Heart left ventricle (tissue), 16 donors: ENCODE results near the gene SSH2. TPM values are rescaled to one million over a fixed set of nuclear protein-coding genes. Genes with fewer than 3 reads are reported as not detected.

Experiments
- ATAC-seq, 4 donors: fragments of 200-7000 bp; cut with Tn5 transposase; one replicate each; pipeline ENCODE4 v1.9.1; 2020 to 2022; ENCODE audit warnings: moderate library complexity in 4 of 4, mild to moderate bottlenecking in 3 of 4, moderate number of reproducible peaks in 1 of 4
- DNase-seq, 5 donors: peaks; one replicate each; pipeline ENCODE4 v3.0.0-alpha.2; 2020
- H3K27ac ChIP-seq, 12 donors: fragments of 200-600 bp; sonication (generic) in 4 of 12; one replicate each; pipeline versions ENCODE4 v1.5.0 to v1.8.0; 2016 to 2022; ENCODE audit warnings: mild to moderate bottlenecking in 2 of 12
- H3K27me3 ChIP-seq, 9 donors: fragments of 200-600 bp; sonication (generic) in 2 of 9; one replicate each; pipeline versions ENCODE4 v1.5.1 to v1.8.0; 2016 to 2022; ENCODE audit warnings: mild to moderate bottlenecking in 3 of 9
- H3K36me3 ChIP-seq, 9 donors: fragments of 200-600 bp; sonication (generic) in 2 of 9; one replicate each; pipeline versions ENCODE4 v1.5.0 to v1.8.0; 2018 to 2022; ENCODE audit warnings: mild to moderate bottlenecking in 2 of 9
- H3K4me1 ChIP-seq, 12 donors: fragments of 200-600 bp; sonication (generic) in 4 of 12; one replicate each; pipeline versions ENCODE4 v1.5.0 to v1.8.0; 2016 to 2022; ENCODE audit warnings: mild to moderate bottlenecking in 3 of 12
- H3K4me3 ChIP-seq, 12 donors: fragments of 200-600 bp; sonication (generic) in 4 of 12; one replicate each; pipeline versions ENCODE4 v1.5.0 to v1.8.0; 2017 to 2022; ENCODE audit warnings: mild to moderate bottlenecking in 9 of 12, moderate library complexity in 4 of 12
- H3K9me3 ChIP-seq, 12 donors: fragments of 200-600 bp; sonication (generic) in 4 of 12; one replicate each; pipeline versions ENCODE4 v1.5.0 to v1.8.0; 2016 to 2022; ENCODE audit warnings: mild to moderate bottlenecking in 1 of 12
- CTCF ChIP-seq, 12 donors: fragments of 200-600 bp; sonication (generic) in 4 of 12; IDR thresholded peaks; one replicate each; pipeline versions ENCODE4 v1.5.0 to v1.8.0; 2018 to 2022; ENCODE audit warnings: antibody characterized with exemption in 12 of 12, mild to moderate bottlenecking in 5 of 12
- POLR2A ChIP-seq, 2 donors: fragments of 450-650 bp; IDR thresholded peaks; one replicate each; pipeline ENCODE4 v1.6.1; 2017; ENCODE audit warnings: antibody characterized with exemption in 2 of 2, mild to moderate bottlenecking in 2 of 2, moderate library complexity in 2 of 2
- WGBS, 4 donors: extraction: QIAGEN DNeasy Blood & Tissue Kit in 2 of 4; methylation state at CpG; one replicate each; pipeline versions ENCODE4 v1.1.5 to v1.1.7; 2013 to 2018; 5-methylcytosine and 5-hydroxymethylcytosine counted together
- intact Hi-C, 10 donors: fragments of 100-400 bp; cut with DNase I; formaldehyde crosslinking; loops; one replicate each; pipeline versions ENCODE4 v1.11.1 to v1.14.2; 2022
- polyA plus RNA-seq, 2 donors: library from polyadenylated mRNA; stranded (reverse); fragments of 200-250 nt; gene quantifications; one replicate each; pipeline ENCODE4 v1.2.3, GENCODE V29; 2013
- total RNA-seq, 9 donors: library from RNA; depleted of rRNA in 2 of 9; stranded (reverse); fragments of >200 nt in 2 of 9; fragmentation: NEBNext Ultra II Directional in 3 of 9; extraction: Animal tissue kit (Norgen Biotek cat#: 25700) in 3 of 9; gene quantifications; one replicate each; pipeline versions ENCODE4 v1.1.0 to v1.2.4, GENCODE V29; 2016 to 2023
- donor health status: ischemic (EF 13 %, LVEDD 7.1; RV severe dilation, severe dysfunction).
- donor health status: healthy with polysubstance abuse.
- donor health status: DM: no; HTN: yes; CAD: no.
- donor health status: DM: no; HTN: no; CAD: no.
- donor health status: ischemic (EF 25% LVEDD 6.9; RV normal size, moderate dysfunction).
- donor health status: ischemic (EF 25% LVEDD 5.7; RV mildly dilated, moderate dysfunction).
- donor health status: healthy.
- donor health status: DM: yes; HTN: yes; CAD: no.
- donor health status: ischemic (EF 35%, LVEDD 5.7; RV mildly dilated, moderate dysfunction).
- donor health status: nonischemic (EF 11% LVEDD 7.7; RV severe dilation, severe dysfunction).
- donor health status: DM: yes; HTN: yes; CAD: no.
- donor health status: PGD.
- donor health status: ischemic (EF 29% LVEDD 5.4; RV normal size, mild dysfunction).
- donor health status: nonischemic (EF 23%, LVEDD 6.1; RV moderate dilation, normal function).

Gene SSH2
- total and polyA plus RNA-seq, 11 donors, result 20.8 to 46.7 (median 36.6) TPM

GRCh38 chr17:29618272-29619065 is 311.6 kb downstream of the SSH2 start:
- no peak for ATAC-seq
- H3K4me3 ChIP-seq, result peak overlapping the region in 9 of 12 donors; percentile 27 to 61 (median 43)
- WGBS, 4 donors, result 45 to 65% (median 47%) methylated on average over 15 to 22 of the region's 22 CpGs

GRCh38 chr17:29617481-29618271 is 312.4 kb downstream of the SSH2 start:
- Histone ChIP-seq H3K4me1 (peaks cover 6 to 93% (median 72%) of the 10 kb centered on the region in 12 donors), H3K9me3 (no peaks in the 10 kb centered on the region), H3K27me3 (no peaks in the 10 kb centered on the region), H3K27ac (peak overlapping the region in 8 of 12 donors; percentile 23 to 90 (median 44)), H3K36me3 (peaks cover 0 to 10% (median 0%) of the 10 kb centered on the region in 9 donors), H3K4me3 (peak overlapping the region in 11 of 12 donors; percentile 4 to 61 (median 39))
- DNase-seq (peak; percentile 73 to 93 (median 81)), ATAC-seq (peak in 3 of 4 donors; percentile 1 to 18 (median 5))
- 20 to 52% (median 26%) methylated on average over 18 to 68 of the region's 68 CpGs for WGBS, 4 donors
- intact Hi-C loops, result loop anchor here in 1 of 10 donors (5.0 kb wide), 2 partner anchors 35 to 160 kb away; no protein-coding TSS in a partner anchor
- TF ChIP-seq CTCF (IDR thresholded peaks at IDR 0.05) (peak; percentile 38 to 73 (median 64)), POLR2A (IDR thresholded peaks at IDR 0.05) (no peak)

More at GRCh38 chr17:29618272-29619065, 311.6 kb downstream of the SSH2 start:
- intact Hi-C loops, result loop anchor here in 1 of 10 donors (5.0 kb wide), 2 partner anchors 36 to 159 kb away; no protein-coding TSS in a partner anchor
- no peaks in the 10 kb centered on the region for H3K27me3 ChIP-seq
- peak in 1 of 5 donors; percentile 38 for DNase-seq
- H3K9me3 ChIP-seq, result no peaks in the 10 kb centered on the region
- peaks cover 6 to 91% (median 72%) of the 10 kb centered on the region in 12 donors for H3K4me1 ChIP-seq
- H3K27ac ChIP-seq, result peak overlapping the region in 10 of 12 donors; percentile 29 to 98 (median 72)
- peaks cover 0 to 10% (median 0%) of the 10 kb centered on the region in 9 donors for H3K36me3 ChIP-seq
- peak in 4 of 12 donors; percentile 3 to 16 (median 6) for TF ChIP-seq CTCF (IDR thresholded peaks at IDR 0.05)
- TF ChIP-seq POLR2A (IDR thresholded peaks at IDR 0.05), result no peak

DNA sequence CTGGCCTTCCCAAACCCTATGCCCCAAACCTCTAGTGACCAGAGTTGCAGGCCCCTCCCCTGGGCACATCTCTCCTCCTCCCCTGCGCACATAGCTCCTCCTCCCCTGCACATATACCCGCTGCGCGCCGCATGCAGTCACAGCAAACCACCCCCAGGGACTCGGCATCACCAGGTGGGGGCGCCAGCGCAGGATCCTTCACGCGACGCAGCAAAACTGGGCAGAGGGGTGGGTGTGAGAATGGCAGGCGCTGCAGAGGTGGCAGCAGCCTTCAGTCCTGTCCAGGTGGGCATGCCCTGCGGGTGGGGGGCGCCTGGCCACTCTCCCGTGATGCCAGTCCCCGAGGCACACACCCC is 312.9 kb downstream of the SSH2 start:
- ATAC-seq, result no peak
- intact Hi-C loops, result loop anchor here in 1 of 10 donors (5.0 kb wide), 2 partner anchors 35 to 160 kb away; no protein-coding TSS in a partner anchor
- H3K27me3 ChIP-seq, result no peaks in the 10 kb centered on the region
- TF ChIP-seq POLR2A (IDR thresholded peaks at IDR 0.05) (no peak), CTCF (IDR thresholded peaks at IDR 0.05) (peak in 10 of 12 donors; percentile 17 to 56 (median 38))
- peaks cover 6 to 93% (median 72%) of the 10 kb centered on the region in 12 donors for H3K4me1 ChIP-seq
- H3K9me3 ChIP-seq, result no peaks in the 10 kb centered on the region
- H3K4me3 ChIP-seq, result peak overlapping the region in 9 of 12 donors; percentile 27 to 61 (median 43)
- H3K36me3 ChIP-seq, result peaks cover 0 to 10% (median 0%) of the 10 kb centered on the region in 9 donors
- no peak overlapping the region for H3K27ac ChIP-seq
- WGBS, 4 donors, result 25 to 57% (median 34%) methylated on average over 15 to 16 of the region's 16 CpGs
- peak in 4 of 5 donors; percentile 64 to 89 (median 71) for DNase-seq
